HEK293T (cell line): Measurements from ENCODE around the gene C16orf54.

ENCODE experiments used
- CTBP1 ChIP-seq: fragments of 450-650 bp; IDR thresholded peaks from 2 replicates; pipeline ENCODE4 v1.6.1; 2016; ENCODE audit warnings: borderline replicate concordance
- L3MBTL2 ChIP-seq: fragments of 450-650 bp; conservative IDR thresholded peaks from 2 replicates; pipeline ENCODE4 v1.6.1; 2016; ENCODE audit warnings: mild to moderate bottlenecking
- SUZ12 ChIP-seq: fragments of 450-650 bp; IDR thresholded peaks from 2 replicates; pipeline ENCODE4 v1.6.1; 2016; ENCODE audit warnings: mild to moderate bottlenecking

DNA sequence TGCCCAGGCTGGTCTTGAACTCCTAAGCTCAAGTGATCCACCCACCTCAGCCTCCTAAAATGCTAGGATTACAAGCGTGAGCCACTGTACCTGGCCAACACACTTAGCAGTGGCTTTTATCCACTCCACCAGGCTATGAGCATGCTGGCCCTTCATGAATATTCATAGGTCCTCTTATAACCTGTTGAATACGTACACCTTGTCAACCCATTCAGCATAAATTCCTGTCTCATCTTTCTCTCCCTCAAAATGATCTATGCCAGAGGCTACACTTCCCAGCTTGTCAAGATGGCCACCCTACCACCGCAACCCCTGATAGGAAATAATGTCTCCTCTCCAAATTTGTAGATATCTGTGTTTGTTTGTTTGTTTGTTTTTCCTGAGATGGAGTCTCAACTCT lies 21.3 kb upstream of the C16orf54 start:
- TF ChIP-seq L3MBTL2 (no peak), SUZ12 (no peak), CTBP1 (no peak)
